Liver (tissue), 3 donors: ENCODE measurements around the gene GATA5.

Source experiments
- ATF3 ChIP-seq: IDR thresholded peaks from 2 replicates; pipeline ENCODE4 v1.6.1; 2016; ENCODE audit warnings: antibody characterized with exemption
- CTCF ChIP-seq: fragments of 150-350 bp; IDR thresholded peaks from 2 replicates; pipeline ENCODE4 v1.5.1; 2017; ENCODE audit warnings: improper control_type of control experiment, low read depth, low read length; ENCODE audit not compliant: missing input control
- EGR1 ChIP-seq, 2 donors: IDR thresholded peaks; 2 replicates each; pipeline ENCODE4 v1.6.1; 2016 to 2018; ENCODE audit warnings: antibody characterized with exemption in 2 of 2, low read depth in 2 of 2
- JUND ChIP-seq, 2 donors: IDR thresholded peaks; 2 replicates each; pipeline ENCODE4 v1.6.1; 2016; ENCODE audit warnings: antibody characterized with exemption in 2 of 2
- MAX ChIP-seq: IDR thresholded peaks from 2 replicates; pipeline ENCODE4 v1.6.1; 2016; ENCODE audit warnings: antibody characterized with exemption
- RXRA ChIP-seq, 2 donors: IDR thresholded peaks; 2 replicates each; pipeline ENCODE4 v1.6.1; 2017 to 2018; ENCODE audit warnings: antibody characterized with exemption in 2 of 2, mild to moderate bottlenecking in 1 of 2
- SP1 ChIP-seq: IDR thresholded peaks from 2 replicates; pipeline ENCODE4 v1.6.1; 2018; ENCODE audit warnings: antibody characterized with exemption, mild to moderate bottlenecking
- YY1 ChIP-seq: IDR thresholded peaks from 2 replicates; pipeline ENCODE4 v1.6.1; 2016; ENCODE audit warnings: antibody characterized with exemption, mild to moderate bottlenecking
- ZBTB33 ChIP-seq: IDR thresholded peaks from 2 replicates; pipeline ENCODE4 v1.6.1; 2016; ENCODE audit warnings: antibody characterized with exemption
- donor health status: healthy.
- donor health status: healthy.

GRCh38 chr20:62519826-62520225 lies 44.0 kb upstream of the GATA5 start:
- TF ChIP-seq CTCF (no peak), EGR1 (IDR thresholded peaks at IDR 0.05; ENCODE audit: low read depth in 2 of 2) (no peak), RXRA (IDR thresholded peaks at IDR 0.05) (no peak), YY1 (no peak), ZBTB33 (no peak), ATF3 (no peak), SP1 (no peak), MAX (no peak), JUND (IDR thresholded peaks at IDR 0.05) (no peak)
